GM10266 (cell line): ENCODE results near the gene PTPRA.

Experiments
- DNase-seq: peaks from one replicate; pipeline ENCODE4 v3.0.0; 2012; ENCODE audit errors: extremely low spot score
- TF ChIP-seq, protein P1 (sequence below): IDR thresholded peaks from 2 replicates; pipeline ENCODE4 v1.5.1; 2012; ENCODE audit warnings: mild to moderate bottlenecking, low read depth; ENCODE audit not compliant: control insufficient read depth, insufficient read depth; ENCODE audit errors: missing control alignments

Gene PTPRA

DNA sequence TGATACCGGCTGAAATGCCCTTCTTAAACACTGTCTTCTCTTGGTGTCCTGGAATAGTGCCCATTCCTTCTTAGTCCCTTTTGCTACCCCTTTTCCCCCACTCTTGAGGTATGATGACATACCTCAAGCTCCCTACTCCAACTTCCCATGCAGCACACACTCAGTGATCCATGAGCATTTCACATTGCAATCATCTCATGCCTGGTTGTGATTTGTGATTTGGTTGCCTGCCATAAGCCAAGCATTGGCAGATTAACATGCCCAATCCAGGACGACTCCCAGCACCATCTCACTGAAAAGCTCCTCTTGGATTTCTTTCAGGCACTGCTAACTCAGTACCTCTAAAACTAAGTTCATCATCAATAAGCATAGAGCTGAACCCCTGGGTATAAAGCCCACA, 14.7 kb upstream of the PTPRA start:
- TF ChIP-seq, protein P1, sequence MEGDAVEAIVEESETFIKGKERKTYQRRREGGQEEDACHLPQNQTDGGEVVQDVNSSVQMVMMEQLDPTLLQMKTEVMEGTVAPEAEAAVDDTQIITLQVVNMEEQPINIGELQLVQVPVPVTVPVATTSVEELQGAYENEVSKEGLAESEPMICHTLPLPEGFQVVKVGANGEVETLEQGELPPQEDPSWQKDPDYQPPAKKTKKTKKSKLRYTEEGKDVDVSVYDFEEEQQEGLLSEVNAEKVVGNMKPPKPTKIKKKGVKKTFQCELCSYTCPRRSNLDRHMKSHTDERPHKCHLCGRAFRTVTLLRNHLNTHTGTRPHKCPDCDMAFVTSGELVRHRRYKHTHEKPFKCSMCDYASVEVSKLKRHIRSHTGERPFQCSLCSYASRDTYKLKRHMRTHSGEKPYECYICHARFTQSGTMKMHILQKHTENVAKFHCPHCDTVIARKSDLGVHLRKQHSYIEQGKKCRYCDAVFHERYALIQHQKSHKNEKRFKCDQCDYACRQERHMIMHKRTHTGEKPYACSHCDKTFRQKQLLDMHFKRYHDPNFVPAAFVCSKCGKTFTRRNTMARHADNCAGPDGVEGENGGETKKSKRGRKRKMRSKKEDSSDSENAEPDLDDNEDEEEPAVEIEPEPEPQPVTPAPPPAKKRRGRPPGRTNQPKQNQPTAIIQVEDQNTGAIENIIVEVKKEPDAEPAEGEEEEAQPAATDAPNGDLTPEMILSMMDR, result no peak
- DNase-seq, result no peak

DNA sequence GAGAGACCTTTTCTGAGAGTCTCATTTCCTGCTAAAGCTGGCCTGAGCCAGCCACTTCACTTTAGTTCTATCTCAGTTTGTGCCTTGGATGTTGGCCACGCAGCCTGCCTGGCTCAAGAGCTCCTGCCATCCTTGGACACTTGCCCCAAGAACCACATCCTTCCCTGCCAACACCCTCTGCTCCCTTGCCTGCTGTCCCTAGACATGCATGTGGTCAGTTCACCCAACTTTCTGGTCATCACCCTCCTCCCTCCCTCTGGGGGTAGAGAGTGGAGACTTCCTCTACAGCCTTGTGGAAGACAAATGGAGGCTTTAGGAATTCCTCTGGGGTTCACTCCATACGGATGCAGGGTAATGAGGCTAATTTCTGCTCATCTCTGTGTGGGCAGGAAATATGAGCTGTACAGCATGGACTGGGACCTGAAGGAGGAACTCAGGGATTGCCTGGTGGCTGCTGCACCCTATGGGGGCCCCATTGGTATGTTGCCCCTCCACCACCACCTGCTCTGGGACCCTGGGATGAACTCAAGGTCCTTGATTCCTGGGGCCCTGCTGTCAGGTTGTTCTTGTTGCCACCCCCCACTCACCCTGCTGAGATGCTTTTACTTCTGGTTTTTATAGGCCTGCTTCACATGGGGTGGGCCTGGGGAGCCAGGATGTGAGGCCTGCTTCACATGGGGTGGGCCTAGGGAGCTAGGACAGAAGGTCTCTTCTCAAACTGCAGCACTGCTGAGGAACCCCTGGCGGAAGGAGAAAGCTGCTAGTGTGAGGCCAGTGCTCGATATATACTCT, 13.8 kb upstream of the PTPRA start:
- TF ChIP-seq, protein P1, result no peak
- no peak for DNase-seq

DNA sequence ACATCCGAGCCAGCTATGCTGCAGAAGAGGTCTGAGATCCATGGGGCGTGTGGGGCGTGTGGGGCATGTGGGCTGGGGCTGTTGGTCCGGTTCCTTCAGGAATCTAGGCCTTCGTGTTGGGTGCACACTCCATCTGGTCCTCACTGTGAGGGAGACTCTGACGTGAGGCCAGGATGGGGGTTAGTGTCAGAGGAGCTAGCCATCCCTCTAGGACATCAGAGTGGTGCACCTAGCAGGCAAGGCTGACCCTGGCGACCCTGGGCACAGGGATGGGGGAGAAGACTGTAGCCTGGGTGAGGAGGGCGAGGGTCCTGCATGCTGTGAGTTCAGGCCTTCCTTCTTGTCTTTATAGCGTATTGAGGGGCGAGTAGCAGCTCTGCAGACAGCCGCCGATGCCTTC, 8.7 kb upstream of the PTPRA start:
- TF ChIP-seq, protein P1, result no peak
- DNase-seq, result no peak

DNA sequence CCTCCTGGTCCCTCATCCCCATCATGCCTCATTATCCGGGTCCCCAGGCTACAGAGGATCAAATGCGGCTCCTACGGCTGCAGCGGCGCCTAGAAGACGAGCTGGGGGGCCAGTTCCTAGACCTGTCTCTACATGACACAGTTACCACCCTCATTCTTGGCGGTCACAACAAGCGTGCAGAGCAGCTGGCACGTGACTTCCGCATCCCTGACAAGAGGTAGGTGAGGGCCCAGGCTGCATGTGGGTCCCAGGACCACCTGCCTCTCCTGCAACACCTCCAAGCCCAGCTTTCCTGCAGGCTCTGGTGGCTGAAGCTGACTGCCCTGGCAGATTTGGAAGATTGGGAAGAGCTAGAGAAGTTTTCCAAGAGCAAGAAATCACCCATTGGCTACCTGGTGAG, 8.2 kb upstream of the PTPRA start:
- TF ChIP-seq, protein P1, result no peak

DNA sequence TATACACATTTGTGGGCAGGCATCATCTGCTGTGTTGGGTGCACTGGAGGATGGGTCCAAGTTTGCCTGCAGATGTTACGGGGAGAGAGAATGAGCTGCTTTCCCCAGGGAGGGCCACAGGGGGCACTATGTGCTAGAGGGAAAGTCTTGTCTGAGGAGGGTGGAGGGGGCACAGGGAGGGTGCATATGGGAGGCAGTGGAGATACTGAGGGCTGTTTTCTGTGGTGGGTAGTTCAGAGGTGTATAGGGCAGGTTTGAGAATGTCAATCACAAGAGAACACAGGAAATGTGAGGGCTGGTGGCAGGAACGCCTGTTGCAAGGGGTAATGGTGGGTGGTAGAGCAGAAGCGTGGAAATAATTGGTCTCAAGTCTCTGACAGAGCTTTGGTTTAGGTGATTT, 7.7 kb upstream of the PTPRA start:
- no peak for DNase-seq
- TF ChIP-seq, protein P1, result no peak

More for the DNA sequence above, 8.2 kb upstream of the PTPRA start:
- DNase-seq, result no peak

DNA sequence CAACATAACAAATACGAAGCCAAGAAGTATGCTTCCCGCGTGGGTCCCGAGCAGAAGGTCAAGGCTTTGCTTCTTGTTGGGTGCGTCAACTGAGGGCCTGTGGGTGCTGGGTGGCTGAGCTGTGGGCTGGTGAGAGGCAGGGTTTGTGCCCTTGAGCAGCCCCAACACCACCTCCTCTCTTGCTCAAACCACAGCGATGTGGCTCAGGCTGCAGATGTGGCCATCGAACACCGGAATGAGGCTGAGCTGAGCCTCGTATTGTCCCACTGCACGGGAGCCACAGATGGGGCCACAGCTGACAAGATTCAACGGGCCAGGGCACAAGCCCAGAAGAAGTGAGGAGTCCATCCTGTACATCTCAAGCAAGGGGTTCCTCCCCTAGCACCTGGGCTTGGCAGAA, 7.0 kb upstream of the PTPRA start:
- TF ChIP-seq, protein P1, result no peak
- DNase-seq, result no peak

DNA sequence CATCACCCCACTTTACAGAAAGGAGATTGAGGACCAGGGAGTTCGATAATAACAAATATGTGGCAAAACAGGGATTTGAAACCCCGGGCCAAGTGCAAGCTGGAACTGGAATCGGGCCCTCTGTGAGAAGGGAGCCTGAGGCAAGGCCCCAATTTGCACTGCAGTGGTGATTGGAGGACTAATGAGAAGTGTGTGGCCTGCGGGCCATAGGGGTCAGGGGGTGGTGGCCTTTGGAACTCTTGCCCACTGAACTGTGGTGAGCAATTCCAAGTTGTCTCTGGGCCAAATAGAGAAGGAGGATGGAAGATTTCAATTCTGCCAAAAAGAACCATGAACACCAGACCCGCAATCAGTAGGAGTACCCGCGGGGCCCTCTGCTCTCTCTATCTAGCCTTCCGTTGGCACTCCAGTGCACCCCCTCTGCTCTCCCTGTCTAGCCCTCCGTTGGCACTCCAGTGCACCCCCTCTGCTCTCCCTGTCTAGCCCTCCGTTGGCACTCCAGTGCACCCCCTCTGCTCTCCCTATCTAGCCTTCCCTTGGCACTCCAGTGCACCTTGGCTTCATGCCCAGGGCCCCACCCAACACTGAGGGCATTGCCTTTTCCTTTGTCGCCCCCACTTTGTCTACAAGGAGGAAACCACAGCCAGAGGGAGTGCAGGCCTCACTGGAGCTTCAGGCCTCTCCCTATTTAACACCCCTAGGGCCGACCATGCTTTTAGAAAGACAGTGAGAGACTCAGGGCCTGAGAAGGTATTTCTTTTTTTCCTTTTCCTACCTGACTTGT, 6.0 kb upstream of the PTPRA start:
- TF ChIP-seq, protein P1, result no peak

More for the DNA sequence above, 6.0 kb upstream of the PTPRA start:
- DNase-seq, result no peak
